ENCODE measurements around the gene NRIP1.

The NRIP1 gene

GRCh38 chr21:15053500-15053899, 11.3 kb downstream of the NRIP1 start:
- no peak overlapping the region for H3K4me3 ChIP-seq (ENCODE audit: low read length)

GRCh38 chr21:15052459-15052763, 12.4 kb downstream of the NRIP1 start:
- no peak for DNase-seq (ENCODE audit: low read depth)
- peak overlapping the region; percentile 15 for H3K4me3 ChIP-seq (ENCODE audit: low read length)
- no peak for TF ChIP-seq CTCF (conservative IDR thresholded peaks at IDR 0.05; ENCODE audit: low read depth, low read length)

More at GRCh38 chr21:15053500-15053899, 11.3 kb downstream of the NRIP1 start:
- DNase-seq (ENCODE audit: low read depth): no peak
- TF ChIP-seq CTCF (conservative IDR thresholded peaks at IDR 0.05; ENCODE audit: low read depth, low read length): no peak

- TF ChIP-seq CTCF (conservative IDR thresholded peaks at IDR 0.05; ENCODE audit: low read depth, low read length): no peak
These were observed 12.9 kb downstream of the NRIP1 start for GRCh38 chr21:15051644-15052458.

DNA sequence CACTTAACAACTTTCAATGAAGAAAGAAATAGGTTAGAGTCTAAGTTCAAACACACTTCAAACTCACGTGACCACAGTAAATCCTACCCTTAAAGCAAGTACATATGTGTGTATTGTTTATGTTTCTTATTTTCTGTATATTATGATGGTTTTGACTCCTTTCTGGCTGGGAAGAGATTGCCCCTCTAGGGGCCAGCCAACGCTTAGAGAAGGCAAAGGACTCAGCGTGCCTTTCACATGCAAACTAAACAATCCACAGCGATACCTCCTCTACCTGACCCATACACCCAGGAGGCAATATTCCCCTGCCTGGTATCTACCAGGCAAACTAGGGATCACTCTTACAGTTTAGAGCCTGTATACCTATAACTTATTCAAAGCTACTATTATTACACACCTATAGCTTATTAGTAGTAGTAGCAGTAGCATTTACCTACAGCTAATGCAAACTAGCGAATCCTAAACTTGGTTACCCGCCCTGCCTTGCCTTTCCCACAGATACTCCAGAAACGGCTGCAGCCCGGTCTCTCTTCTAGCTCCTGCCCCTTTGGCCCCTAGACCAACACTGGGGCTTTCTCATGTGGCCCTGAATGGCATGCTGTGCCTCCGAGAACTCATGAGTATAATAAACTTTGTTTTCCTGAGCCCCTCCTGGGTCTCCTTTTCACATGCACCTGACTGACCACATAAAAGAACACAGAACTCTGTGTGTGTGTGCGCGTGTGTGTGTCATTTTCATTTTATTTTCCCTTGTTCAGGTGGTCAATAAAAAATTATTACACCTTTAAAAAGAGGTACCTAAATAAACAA, 14.0 kb downstream of the NRIP1 start:
- DNase-seq (ENCODE audit: low read depth): no peak
- H3K4me3 ChIP-seq (ENCODE audit: low read length): no peak overlapping the region
- TF ChIP-seq CTCF (conservative IDR thresholded peaks at IDR 0.05; ENCODE audit: low read depth, low read length): no peak

More at GRCh38 chr21:15051644-15052458, 12.9 kb downstream of the NRIP1 start:
- DNase-seq (ENCODE audit: low read depth): peak; percentile 84
- peak overlapping the region; percentile 28 for H3K4me3 ChIP-seq (ENCODE audit: low read length)

- DNase-seq (ENCODE audit: low read depth): no peak
- no peak for TF ChIP-seq CTCF (conservative IDR thresholded peaks at IDR 0.05; ENCODE audit: low read depth, low read length)
- no peak overlapping the region for H3K4me3 ChIP-seq (ENCODE audit: low read length)
These were observed 19.8 kb downstream of the NRIP1 start for GRCh38 chr21:15045017-15045416.

- no peak for DNase-seq (ENCODE audit: low read depth)
- TF ChIP-seq CTCF (conservative IDR thresholded peaks at IDR 0.05; ENCODE audit: low read depth, low read length): no peak
- H3K4me3 ChIP-seq (ENCODE audit: low read length): no peak overlapping the region
These were observed 22.3 kb downstream of the NRIP1 start for GRCh38 chr21:15042531-15042930.

All from retinal pigment epithelial cell (primary cell).